ENCODE data around the gene SCAPER.

The SCAPER gene

DNA sequence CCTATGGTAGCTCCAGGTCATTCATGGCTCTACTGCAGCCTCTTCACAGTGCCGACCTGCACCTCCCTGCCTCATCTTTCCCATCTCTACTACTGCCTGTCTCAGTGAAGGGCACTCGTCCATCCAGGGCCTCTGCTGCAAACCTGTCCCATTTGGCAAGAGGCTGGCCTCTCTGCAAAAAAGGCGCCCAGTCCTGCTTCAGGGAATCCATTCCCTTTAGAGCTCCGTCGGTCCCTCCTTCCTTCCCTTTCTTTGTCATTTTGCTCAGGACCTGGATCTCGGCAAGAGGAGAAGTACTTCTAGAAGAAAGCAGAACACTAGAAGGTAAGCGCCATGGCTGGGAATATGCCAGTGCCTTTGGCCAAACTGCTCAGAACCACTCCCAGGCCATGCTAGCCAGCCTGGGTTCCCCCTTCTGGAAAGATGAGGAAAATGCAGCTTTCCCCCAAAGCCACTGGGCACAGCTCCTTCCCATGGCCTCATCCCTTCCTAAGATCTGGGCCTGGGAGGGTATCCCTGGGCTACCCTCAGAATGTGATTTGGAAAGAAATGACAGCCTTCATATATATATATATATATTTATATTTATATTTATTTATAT lies 575.0 kb downstream of the SCAPER start:
- H3K4me3 ChIP-seq (ENCODE audit: low read length in 2 of 2), result no peak overlapping the region
- H3K4me1 ChIP-seq (ENCODE audit: control insufficient read depth in 2 of 2, insufficient read depth in 2 of 2, low read length in 2 of 2), result peaks cover 2% of the 10 kb centered on the region in 2 donors
- H3K27ac ChIP-seq (ENCODE audit: low read depth in 2 of 2, low read length in 2 of 2), result no peak overlapping the region
- H3K9ac ChIP-seq (ENCODE audit: low read depth in 1 of 2, low read length in 2 of 2), result no peak overlapping the region
- no peaks in the 10 kb centered on the region for H3K9me3 ChIP-seq (ENCODE audit: control insufficient read depth in 2 of 2, low read length in 2 of 2)
- H3K36me3 ChIP-seq (ENCODE audit: control insufficient read depth in 2 of 2, insufficient read depth in 2 of 2, low read length in 2 of 2), result no peaks in the 10 kb centered on the region
- H3K27me3 ChIP-seq (ENCODE audit: control insufficient read depth in 2 of 2, insufficient read depth in 2 of 2, low read length in 2 of 2), result peaks cover 16 to 24% of the 10 kb centered on the region in 2 donors

DNA sequence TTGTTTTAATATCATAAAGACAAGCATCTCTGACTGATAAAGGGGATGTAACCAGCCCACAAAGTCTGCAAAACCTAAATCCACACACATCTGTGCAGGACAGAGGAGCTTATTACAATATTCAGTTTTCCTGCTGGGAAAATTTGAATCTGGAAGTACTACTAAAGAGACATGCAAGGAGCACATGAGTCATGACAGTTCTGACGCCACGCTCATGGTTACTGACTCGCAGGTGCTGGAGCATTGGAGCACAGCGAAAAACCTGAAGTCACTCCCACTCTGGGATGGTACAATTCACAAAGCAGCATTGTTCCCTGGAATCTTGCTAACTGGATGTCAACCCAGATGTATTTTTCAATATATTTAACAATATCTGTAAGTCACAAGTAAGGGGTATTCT lies 576.2 kb downstream of the SCAPER start:
- Histone ChIP-seq H3K9me3 (ENCODE audit: control insufficient read depth in 2 of 2, low read length in 2 of 2) (no peaks in the 10 kb centered on the region), H3K9ac (ENCODE audit: low read depth in 1 of 2, low read length in 2 of 2) (no peak overlapping the region), H3K4me1 (ENCODE audit: control insufficient read depth in 2 of 2, insufficient read depth in 2 of 2, low read length in 2 of 2) (no peaks in the 10 kb centered on the region), H3K27me3 (ENCODE audit: control insufficient read depth in 2 of 2, insufficient read depth in 2 of 2, low read length in 2 of 2) (peaks cover 11 to 15% of the 10 kb centered on the region in 2 donors), H3K27ac (ENCODE audit: low read depth in 2 of 2, low read length in 2 of 2) (no peak overlapping the region), H3K36me3 (ENCODE audit: control insufficient read depth in 2 of 2, insufficient read depth in 2 of 2, low read length in 2 of 2) (no peaks in the 10 kb centered on the region), H3K4me3 (ENCODE audit: low read length in 2 of 2) (no peak overlapping the region)

DNA sequence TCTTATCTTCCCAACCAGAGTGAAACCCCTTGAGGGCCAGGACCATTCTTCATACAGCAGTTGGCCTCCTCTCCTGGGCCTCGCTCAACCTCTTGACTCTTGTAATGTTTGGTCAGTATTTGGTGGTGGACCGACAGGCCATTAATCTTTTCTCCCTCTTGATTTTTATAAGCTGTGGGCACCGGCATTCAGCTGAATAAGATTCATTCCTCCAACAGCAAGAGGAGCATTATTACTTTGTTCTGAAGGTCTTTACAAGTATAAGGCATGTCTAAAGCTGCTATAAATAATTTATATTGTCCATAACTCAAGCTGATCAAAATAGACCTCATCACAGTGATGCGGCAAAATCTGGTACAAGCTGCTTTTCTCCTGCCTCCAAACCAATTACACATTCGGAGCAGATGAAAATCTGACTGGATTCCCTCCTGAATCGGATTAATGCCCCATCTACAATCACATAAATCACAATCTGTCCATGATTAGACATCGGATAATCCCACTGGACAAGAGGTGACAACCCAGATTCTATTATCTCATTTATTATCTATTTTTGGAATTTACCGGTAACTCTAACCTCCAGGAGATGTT lies 576.9 kb downstream of the SCAPER start:
- Histone ChIP-seq H3K9me3 (ENCODE audit: control insufficient read depth in 2 of 2, low read length in 2 of 2) (no peaks in the 10 kb centered on the region), H3K36me3 (ENCODE audit: control insufficient read depth in 2 of 2, insufficient read depth in 2 of 2, low read length in 2 of 2) (no peaks in the 10 kb centered on the region), H3K27ac (ENCODE audit: low read depth in 2 of 2, low read length in 2 of 2) (no peak overlapping the region), H3K4me3 (ENCODE audit: low read length in 2 of 2) (no peak overlapping the region), H3K9ac (ENCODE audit: low read depth in 1 of 2, low read length in 2 of 2) (no peak overlapping the region), H3K4me1 (ENCODE audit: control insufficient read depth in 2 of 2, insufficient read depth in 2 of 2, low read length in 2 of 2) (no peaks in the 10 kb centered on the region), H3K27me3 (ENCODE audit: control insufficient read depth in 2 of 2, insufficient read depth in 2 of 2, low read length in 2 of 2) (peaks cover 6 to 9% of the 10 kb centered on the region in 2 donors)

DNA sequence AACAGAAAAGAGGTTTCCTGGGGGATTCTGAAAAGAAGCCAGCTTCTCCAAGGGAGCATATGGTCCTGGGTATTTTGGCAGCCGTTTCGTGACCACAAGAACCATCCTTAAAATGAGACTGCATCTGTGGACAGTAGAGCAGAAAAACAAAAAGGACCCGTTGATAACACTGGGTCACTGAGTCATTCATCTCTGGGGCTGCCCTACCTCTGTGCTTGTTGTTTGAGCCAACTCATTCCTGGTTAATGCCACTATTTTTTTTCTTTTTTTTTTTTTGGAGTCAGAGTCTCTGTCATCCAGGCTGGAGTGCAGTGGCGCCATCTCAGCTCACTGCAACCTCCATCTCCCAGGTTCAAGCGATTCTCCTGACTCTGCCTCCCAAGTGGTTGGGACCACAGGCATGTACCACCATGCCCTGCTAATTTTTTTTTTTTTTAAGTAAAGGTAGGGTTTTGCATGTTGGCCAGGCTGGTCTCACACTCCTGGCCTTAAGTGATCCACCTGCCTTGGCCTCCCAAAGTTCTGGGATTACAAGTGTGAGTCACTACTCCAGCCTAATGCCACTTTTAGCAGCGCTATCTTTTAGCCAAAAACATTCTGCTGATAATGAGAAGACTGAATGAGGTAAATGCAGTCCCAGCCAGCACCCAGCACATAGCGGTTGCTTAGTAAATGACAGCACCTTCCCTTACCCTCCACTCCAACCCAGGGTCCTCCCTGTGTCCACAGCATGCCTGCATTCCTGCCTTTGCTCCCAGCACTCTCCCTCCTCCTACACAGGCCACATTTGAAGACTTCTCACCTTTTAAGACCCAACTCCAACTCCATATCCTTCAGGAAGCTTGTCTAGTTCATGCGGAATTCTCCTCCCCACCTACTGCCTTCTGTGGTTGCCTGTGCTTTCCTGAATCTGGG lies 577.7 kb downstream of the SCAPER start:
- Histone ChIP-seq H3K4me3 (ENCODE audit: low read length in 2 of 2) (no peak overlapping the region), H3K27ac (ENCODE audit: low read depth in 2 of 2, low read length in 2 of 2) (no peak overlapping the region), H3K36me3 (ENCODE audit: control insufficient read depth in 2 of 2, insufficient read depth in 2 of 2, low read length in 2 of 2) (no peaks in the 10 kb centered on the region), H3K9me3 (ENCODE audit: control insufficient read depth in 2 of 2, low read length in 2 of 2) (no peaks in the 10 kb centered on the region), H3K9ac (ENCODE audit: low read depth in 1 of 2, low read length in 2 of 2) (no peak overlapping the region), H3K27me3 (ENCODE audit: control insufficient read depth in 2 of 2, insufficient read depth in 2 of 2, low read length in 2 of 2) (peaks cover 5 to 8% of the 10 kb centered on the region in 2 donors), H3K4me1 (ENCODE audit: control insufficient read depth in 2 of 2, insufficient read depth in 2 of 2, low read length in 2 of 2) (no peaks in the 10 kb centered on the region)

GRCh38 chr15:76325704-76326103 lies 579.4 kb downstream of the SCAPER start:
- Histone ChIP-seq H3K4me3 (ENCODE audit: low read length in 2 of 2) (no peak overlapping the region), H3K27me3 (ENCODE audit: control insufficient read depth in 2 of 2, insufficient read depth in 2 of 2, low read length in 2 of 2) (peaks cover 11 to 14% of the 10 kb centered on the region in 2 donors), H3K9me3 (ENCODE audit: control insufficient read depth in 2 of 2, low read length in 2 of 2) (no peaks in the 10 kb centered on the region)

DNA sequence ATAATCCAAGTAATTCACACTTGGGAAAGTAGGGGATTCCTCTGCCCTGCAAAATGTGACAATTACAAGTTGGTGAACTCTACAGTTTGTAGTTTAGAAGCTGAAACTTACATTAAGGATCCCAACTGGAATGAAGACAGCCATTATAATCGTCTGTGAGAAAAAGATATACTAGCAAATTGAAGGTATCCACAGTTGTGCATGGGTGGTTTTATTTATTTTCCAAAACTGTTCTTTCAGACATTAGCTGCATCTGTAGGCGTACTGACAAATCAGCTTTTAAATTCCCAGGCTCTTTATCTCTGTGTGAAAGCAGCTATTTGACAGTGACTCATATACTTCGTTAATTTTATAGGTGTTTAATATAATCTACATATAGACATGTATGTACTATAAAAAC lies 581.1 kb downstream of the SCAPER start:
- Histone ChIP-seq H3K27ac (ENCODE audit: low read depth in 2 of 2, low read length in 2 of 2) (no peak overlapping the region), H3K27me3 (ENCODE audit: control insufficient read depth in 2 of 2, insufficient read depth in 2 of 2, low read length in 2 of 2) (peaks cover 11% of the 10 kb centered on the region in 2 donors), H3K9ac (ENCODE audit: low read depth in 1 of 2, low read length in 2 of 2) (no peak overlapping the region), H3K9me3 (ENCODE audit: control insufficient read depth in 2 of 2, low read length in 2 of 2) (no peaks in the 10 kb centered on the region), H3K36me3 (ENCODE audit: control insufficient read depth in 2 of 2, insufficient read depth in 2 of 2, low read length in 2 of 2) (no peaks in the 10 kb centered on the region), H3K4me3 (ENCODE audit: low read length in 2 of 2) (no peak overlapping the region), H3K4me1 (ENCODE audit: control insufficient read depth in 2 of 2, insufficient read depth in 2 of 2, low read length in 2 of 2) (no peaks in the 10 kb centered on the region)

More at GRCh38 chr15:76325704-76326103, 579.4 kb downstream of the SCAPER start:
- Histone ChIP-seq H3K4me1 (ENCODE audit: control insufficient read depth in 2 of 2, insufficient read depth in 2 of 2, low read length in 2 of 2) (no peaks in the 10 kb centered on the region), H3K9ac (ENCODE audit: low read depth in 1 of 2, low read length in 2 of 2) (no peak overlapping the region), H3K36me3 (ENCODE audit: control insufficient read depth in 2 of 2, insufficient read depth in 2 of 2, low read length in 2 of 2) (no peaks in the 10 kb centered on the region), H3K27ac (ENCODE audit: low read depth in 2 of 2, low read length in 2 of 2) (no peak overlapping the region)

DNA sequence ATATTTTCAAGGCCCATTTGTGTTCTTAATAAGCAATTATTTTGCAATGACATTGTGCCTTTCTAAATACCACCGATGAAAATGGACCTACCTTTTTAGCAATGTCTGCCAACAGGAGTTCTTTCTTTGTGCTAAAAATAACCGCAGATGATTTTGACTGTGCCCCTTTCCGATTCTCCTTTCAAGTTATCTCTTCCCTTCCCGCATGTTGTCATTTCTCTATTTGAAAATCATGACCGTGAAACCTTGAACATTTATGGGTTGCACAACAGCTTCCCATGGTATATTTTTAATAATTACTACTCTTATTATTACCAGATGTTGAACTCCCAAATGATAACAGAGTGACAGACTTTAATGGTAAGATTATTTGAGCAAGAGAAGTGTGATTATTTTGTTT lies 583.5 kb downstream of the SCAPER start:
- H3K27me3 ChIP-seq (ENCODE audit: control insufficient read depth in 2 of 2, insufficient read depth in 2 of 2, low read length in 2 of 2), result peaks cover 9 to 11% of the 10 kb centered on the region in 2 donors
- no peak overlapping the region for H3K4me3 ChIP-seq (ENCODE audit: low read length in 2 of 2)
- no peaks in the 10 kb centered on the region for H3K36me3 ChIP-seq (ENCODE audit: control insufficient read depth in 2 of 2, insufficient read depth in 2 of 2, low read length in 2 of 2)
- no peaks in the 10 kb centered on the region for H3K9me3 ChIP-seq (ENCODE audit: control insufficient read depth in 2 of 2, low read length in 2 of 2)
- H3K27ac ChIP-seq (ENCODE audit: low read depth in 2 of 2, low read length in 2 of 2), result no peak overlapping the region
- H3K9ac ChIP-seq (ENCODE audit: low read depth in 1 of 2, low read length in 2 of 2), result no peak overlapping the region
- no peaks in the 10 kb centered on the region for H3K4me1 ChIP-seq (ENCODE audit: control insufficient read depth in 2 of 2, insufficient read depth in 2 of 2, low read length in 2 of 2)

DNA sequence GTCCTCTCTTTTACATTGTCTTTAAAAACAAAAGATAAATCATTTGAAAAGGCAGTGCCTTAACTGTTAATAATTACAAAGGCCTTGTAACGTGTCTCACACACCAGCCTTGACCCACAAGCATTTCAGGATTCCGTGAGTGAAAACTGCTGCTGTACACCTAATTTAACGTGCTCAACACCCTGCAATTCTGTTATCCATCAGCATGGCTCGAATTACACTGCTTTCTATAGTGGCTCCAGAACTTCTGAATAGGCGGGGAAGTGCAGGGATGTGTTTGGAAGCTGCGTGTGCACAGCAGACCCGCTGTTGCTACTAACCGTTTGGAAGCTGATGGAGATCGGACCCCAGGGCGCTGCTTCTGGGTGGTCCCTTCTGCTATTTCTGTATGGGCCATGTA lies 584.0 kb downstream of the SCAPER start:
- Histone ChIP-seq H3K36me3 (ENCODE audit: control insufficient read depth in 2 of 2, insufficient read depth in 2 of 2, low read length in 2 of 2) (no peaks in the 10 kb centered on the region), H3K9ac (ENCODE audit: low read depth in 1 of 2, low read length in 2 of 2) (no peak overlapping the region), H3K9me3 (ENCODE audit: control insufficient read depth in 2 of 2, low read length in 2 of 2) (no peaks in the 10 kb centered on the region), H3K4me1 (ENCODE audit: control insufficient read depth in 2 of 2, insufficient read depth in 2 of 2, low read length in 2 of 2) (no peaks in the 10 kb centered on the region), H3K27ac (ENCODE audit: low read depth in 2 of 2, low read length in 2 of 2) (no peak overlapping the region), H3K4me3 (ENCODE audit: low read length in 2 of 2) (no peak overlapping the region), H3K27me3 (ENCODE audit: control insufficient read depth in 2 of 2, insufficient read depth in 2 of 2, low read length in 2 of 2) (peaks cover 9 to 11% of the 10 kb centered on the region in 2 donors)

DNA sequence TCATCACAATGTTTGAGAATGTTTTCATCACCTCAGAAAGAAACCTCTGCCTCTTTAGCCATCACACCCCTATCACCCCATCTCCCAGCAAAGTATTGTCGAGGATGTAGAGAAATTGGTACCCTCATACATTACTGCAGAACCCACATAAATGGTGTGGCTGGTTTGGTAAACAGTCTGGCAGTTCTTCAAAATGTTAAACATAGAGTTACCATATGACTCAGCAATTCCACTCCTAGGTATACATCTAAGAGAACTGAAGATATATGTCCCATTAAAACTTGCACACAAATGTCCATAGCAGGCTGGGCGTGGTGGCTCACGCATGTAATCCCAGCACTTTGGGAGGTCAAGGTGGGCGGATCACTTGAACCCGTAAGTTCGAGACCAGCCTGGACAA lies 585.1 kb downstream of the SCAPER start:
- H3K9ac ChIP-seq (ENCODE audit: low read depth in 1 of 2, low read length in 2 of 2), result no peak overlapping the region
- H3K4me1 ChIP-seq (ENCODE audit: control insufficient read depth in 2 of 2, insufficient read depth in 2 of 2, low read length in 2 of 2), result no peaks in the 10 kb centered on the region
- H3K4me3 ChIP-seq (ENCODE audit: low read length in 2 of 2), result no peak overlapping the region
- H3K27me3 ChIP-seq (ENCODE audit: control insufficient read depth in 2 of 2, insufficient read depth in 2 of 2, low read length in 2 of 2), result peaks cover 9 to 11% of the 10 kb centered on the region in 2 donors
- H3K27ac ChIP-seq (ENCODE audit: low read depth in 2 of 2, low read length in 2 of 2), result no peak overlapping the region
- no peaks in the 10 kb centered on the region for H3K36me3 ChIP-seq (ENCODE audit: control insufficient read depth in 2 of 2, insufficient read depth in 2 of 2, low read length in 2 of 2)
- H3K9me3 ChIP-seq (ENCODE audit: control insufficient read depth in 2 of 2, low read length in 2 of 2), result no peaks in the 10 kb centered on the region

DNA sequence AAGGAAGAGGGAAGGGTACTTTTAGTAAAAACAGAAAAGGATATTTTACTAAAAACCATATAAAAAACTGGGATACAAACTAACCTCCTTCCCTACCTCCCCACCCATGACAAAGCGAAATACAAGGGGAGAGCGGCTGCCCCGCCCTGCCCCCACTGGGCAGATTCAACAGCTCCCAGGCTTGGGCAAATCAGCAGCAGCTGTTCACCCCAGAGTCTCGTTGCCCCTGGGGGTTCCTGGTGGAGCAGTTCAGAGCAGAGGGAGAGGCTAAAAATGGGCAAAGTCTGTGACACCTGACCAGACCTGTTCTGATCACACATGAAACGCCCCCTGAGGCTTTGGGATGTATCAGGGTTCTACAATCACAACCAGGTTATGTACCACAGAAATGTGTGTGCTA lies 591.4 kb downstream of the SCAPER start:
- no peak overlapping the region for H3K27ac ChIP-seq (ENCODE audit: low read depth in 2 of 2, low read length in 2 of 2)
- H3K4me3 ChIP-seq (ENCODE audit: low read length in 2 of 2), result no peak overlapping the region
- no peak overlapping the region for H3K9ac ChIP-seq (ENCODE audit: low read depth in 1 of 2, low read length in 2 of 2)
- H3K36me3 ChIP-seq (ENCODE audit: control insufficient read depth in 2 of 2, insufficient read depth in 2 of 2, low read length in 2 of 2), result no peaks in the 10 kb centered on the region
- H3K27me3 ChIP-seq (ENCODE audit: control insufficient read depth in 2 of 2, insufficient read depth in 2 of 2, low read length in 2 of 2), result no peaks in the 10 kb centered on the region
- H3K4me1 ChIP-seq (ENCODE audit: control insufficient read depth in 2 of 2, insufficient read depth in 2 of 2, low read length in 2 of 2), result peaks cover 10 to 13% of the 10 kb centered on the region in 2 donors
- no peaks in the 10 kb centered on the region for H3K9me3 ChIP-seq (ENCODE audit: control insufficient read depth in 2 of 2, low read length in 2 of 2)
